Stimulated activated CD4-positive, alpha-beta T cell treated with anti-CD3 and anti-CD28 coated beads, Interleukin-2, amount 100 ng/mL, for 48 hours (primary cell): ENCODE results near the gene AKR1C3.
"Not testable (repeated sequence)": the region's sequence is repeated elsewhere in the genome, so short reads cannot be mapped to it uniquely, and the experiment has no call there.

ENCODE experiments used
- DNase-seq, 2 donors: peaks; one replicate each; pipeline ENCODE4 v3.0.0-alpha.2; 2020

Gene AKR1C3

DNA sequence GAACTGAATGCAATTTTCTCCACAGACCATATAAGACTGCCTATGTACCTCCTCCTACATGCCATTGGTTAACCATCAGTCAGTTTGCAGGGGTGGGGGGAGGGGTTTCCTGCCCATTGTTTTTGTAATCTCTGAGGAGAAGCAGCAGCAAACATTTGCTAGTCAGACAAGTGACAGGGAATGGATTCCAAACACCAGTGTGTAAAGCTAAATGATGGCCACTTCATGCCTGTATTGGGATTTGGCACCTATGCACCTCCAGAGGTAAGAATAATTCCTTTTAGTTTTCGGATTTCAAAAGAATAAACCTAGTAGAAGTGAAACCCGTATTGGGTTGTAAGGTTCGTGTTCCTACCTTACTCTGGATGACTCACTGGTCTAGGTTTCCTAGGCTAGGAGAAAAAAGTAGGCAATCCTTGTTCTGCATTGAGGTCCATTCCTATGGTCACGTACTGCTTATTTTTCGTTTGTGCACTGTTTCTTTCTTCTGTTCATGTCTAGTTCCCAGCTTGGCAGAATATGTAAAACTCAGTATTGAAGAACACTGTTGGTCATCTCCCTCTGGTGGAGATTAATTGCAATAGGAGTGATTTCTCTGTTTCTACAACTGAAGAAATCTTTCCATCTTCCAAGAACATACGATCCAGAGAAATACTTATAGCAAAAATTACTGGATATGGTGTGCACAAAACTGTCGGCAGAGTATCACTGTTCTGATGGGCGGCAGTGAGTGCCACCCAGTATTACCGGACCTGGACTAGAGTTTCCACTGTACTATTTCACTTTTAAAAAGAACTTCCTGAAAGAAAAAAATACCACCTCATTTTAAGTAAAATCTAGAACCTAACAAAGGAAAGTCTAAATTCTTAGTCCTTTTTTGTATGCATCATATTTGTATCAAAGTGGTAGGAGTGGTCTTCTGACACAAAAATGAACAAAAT, at the start of gene AKR1C3:
Gene AKR1C3 (plus strand): TSS at position 150 of the 941 bp plus-strand sequence. CDS start 31 bp downstream, at position 181.
- no peak for DNase-seq

DNA sequence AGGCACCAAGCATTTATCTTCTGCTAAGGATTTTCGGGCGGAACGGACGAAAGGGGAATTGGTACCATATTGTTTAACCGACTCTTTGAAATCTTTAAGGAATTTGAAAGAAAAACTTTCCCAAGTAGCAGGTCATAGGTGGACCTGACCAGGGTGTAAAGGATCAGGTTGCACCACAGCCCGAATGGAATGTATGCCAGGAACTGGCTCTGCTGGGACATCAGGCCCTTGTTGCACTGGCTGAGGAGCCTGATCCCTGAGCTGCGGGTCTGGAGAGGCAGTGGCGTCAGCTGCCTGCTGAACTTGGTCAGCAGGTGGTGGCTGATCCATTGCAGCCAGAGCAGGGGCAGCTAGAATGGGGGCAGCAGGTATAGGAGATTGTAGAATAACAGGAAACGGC, 49.1 kb upstream of the AKR1C3 start:
- no peak for DNase-seq

DNA sequence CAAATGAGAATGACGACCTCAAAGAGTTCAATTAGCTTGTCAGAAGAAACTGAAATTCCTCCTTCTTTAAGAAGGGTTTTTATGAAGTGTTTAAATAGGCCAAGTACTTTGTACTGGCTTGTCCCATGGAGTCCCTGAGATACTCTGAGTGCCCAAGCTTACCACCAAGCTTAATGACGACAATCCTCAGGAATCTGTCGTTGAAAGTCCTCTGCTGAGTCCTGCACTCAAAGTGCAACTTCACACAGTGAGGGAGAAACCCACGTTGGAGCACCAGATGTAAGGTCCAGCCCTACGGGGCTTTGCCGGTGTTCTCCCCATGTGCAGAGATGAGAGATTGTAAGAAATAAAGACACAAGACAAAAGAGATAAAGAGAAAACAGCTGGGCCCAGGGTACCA, 47.8 kb upstream of the AKR1C3 start:
- no peak for DNase-seq

DNA sequence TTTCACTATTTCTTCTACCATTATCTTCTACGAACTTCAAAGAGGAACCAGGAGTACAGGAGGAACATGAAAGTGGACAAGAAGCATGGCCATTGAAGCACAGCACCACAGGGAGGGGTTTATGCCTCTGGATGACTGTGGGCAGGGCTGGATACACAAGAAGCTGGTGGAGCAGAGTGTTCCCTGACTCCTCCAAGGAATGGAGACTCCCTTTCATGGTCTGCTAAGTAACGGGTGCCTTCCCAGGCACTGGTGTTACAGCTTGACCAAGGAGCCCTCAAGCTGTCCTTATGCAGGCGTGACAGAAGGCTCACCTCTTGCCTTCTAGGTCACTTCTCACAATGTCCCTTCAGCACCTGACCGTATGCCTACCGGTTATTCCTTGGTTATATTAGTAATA, 47.2 kb upstream of the AKR1C3 start:
- not testable (repeated sequence) for DNase-seq

DNA sequence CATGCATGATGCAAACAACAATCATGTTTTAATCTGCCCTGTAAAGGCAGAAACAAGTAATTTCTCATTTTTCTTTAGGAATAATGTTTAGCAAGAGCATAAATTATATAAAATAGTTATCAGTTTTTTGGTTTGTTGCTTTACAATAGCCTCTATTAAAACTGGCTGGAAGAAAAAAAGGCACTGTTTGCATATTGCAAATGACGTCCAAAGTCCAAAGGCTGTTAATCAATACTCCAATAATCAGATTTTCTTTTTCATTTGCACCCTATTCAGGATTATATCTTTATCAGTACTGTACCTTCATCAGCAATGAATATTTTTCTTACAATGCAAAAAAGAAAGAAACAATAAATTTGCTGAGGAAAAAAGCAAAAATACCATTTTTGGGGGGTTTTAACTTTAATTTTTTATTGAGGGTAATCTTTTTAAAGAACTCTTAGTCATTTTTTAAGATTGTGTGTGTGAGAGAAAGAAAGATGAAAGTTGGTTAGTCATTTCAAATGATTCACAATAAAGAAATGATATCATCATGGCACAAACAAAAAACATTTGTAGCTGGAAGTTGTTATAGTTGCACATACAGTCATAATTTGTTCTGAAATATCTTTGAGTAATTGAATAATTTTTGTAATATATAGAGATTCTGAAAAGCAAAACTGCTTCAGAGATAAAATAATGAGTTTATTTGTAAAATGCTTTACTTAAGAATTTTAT, 46.1 kb upstream of the AKR1C3 start:
- no peak for DNase-seq

DNA sequence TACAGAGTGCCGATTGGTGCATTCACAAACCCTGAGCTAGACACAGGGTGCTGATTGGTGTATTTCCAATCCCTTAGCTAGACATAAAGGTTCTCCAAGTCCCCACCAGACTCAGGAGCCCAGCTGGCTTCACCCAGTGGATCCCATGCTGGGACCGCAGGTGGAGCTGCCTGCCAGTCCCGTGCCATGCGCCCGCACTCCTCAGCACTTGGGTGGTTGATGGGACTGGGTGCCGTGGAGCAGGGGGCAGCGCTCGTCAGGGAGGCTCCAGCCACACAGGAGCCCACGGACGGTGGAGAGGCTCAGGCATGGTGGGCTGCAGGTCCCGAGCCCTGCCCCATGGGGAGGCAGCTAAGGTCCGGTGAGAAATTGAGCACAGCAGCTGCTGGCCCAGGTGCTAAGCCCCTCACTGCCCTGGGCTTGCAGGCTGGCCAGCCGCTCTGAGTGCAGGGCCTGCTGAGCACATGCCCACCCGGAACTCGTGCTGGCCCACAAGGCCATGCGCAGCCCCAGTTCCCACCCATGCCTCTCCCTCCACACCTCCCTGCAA, 41.2 kb upstream of the AKR1C3 start:
- DNase-seq = not testable (repeated sequence)

DNA sequence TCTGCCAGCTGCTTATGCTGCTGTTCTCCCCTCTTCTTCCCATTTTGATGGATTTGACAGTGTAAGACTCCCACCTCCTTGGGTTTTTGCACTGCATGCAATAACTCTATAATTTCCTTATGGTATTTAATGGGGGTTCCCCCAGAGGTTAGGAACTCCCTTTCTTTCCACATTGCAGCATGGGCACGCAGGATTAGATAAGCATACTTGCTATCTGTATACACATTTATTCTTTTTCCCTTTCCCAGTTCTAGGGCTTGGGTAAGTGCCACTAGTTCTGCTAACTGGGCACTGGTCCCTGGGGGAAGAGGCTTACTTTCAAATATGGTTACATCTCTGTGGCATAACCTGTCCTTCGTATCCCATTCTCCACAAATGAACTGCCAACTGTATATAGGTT, 39.4 kb upstream of the AKR1C3 start:
- DNase-seq = not testable (repeated sequence)

DNA sequence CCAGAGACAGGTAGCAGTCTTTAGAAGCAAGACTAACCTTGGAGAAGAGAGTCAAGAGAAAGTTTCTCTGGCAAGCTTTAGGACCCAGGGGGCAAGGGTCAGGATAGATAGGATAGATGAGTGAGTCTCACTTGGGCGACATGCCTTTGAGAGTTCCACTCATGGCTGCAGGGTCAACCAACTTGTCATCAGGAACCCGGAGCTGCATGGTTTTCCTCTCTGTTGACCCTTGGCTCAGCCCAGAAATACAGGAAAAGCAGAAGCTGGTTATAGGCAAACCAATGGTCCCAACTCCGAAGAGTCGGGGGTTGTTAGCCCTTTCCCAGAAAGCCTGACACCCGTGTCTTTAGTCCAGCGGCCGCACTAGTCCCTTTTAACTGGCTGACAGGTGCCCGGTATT, 34.9 kb upstream of the AKR1C3 start:
- not testable (repeated sequence) for DNase-seq

DNA sequence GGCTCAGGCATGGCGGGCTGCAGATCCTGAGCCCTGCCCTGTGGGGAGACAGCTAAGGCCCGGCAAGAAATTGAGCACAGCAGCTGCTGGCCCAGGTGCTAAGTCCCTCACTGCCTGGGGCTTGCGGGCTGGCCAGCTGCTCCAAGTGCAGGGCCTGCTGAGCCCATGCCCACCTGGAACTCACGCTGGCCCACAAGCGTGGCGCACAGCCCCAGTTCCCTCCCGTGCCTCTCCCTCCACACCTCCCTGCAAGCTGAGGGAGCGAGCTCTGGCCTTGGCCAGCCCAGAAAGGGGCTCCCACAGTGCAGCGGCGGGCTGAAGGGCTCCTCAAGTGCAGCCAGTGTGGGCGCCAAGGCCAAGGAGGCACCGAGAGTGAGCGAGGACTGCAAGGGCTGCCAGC, 33.4 kb upstream of the AKR1C3 start:
- not testable (repeated sequence) for DNase-seq

DNA sequence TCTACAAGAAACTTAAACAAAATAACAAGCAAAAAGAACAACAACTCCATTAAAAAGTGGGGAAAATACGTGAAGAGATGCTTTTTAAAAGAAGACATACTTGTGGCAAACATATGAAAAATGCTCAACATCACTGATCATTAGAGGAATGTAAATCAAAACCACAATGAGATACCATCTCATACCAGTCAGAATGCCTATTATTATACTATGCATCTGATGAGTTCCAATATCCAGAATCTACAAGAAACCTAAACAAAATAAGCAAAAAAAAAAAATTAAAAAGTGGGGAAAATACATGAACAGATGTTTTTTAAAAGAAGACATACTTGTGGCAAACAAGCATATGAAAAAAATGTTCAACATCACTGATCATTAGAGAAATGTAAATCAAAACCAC, 29.6 kb upstream of the AKR1C3 start:
- no peak for DNase-seq

DNA sequence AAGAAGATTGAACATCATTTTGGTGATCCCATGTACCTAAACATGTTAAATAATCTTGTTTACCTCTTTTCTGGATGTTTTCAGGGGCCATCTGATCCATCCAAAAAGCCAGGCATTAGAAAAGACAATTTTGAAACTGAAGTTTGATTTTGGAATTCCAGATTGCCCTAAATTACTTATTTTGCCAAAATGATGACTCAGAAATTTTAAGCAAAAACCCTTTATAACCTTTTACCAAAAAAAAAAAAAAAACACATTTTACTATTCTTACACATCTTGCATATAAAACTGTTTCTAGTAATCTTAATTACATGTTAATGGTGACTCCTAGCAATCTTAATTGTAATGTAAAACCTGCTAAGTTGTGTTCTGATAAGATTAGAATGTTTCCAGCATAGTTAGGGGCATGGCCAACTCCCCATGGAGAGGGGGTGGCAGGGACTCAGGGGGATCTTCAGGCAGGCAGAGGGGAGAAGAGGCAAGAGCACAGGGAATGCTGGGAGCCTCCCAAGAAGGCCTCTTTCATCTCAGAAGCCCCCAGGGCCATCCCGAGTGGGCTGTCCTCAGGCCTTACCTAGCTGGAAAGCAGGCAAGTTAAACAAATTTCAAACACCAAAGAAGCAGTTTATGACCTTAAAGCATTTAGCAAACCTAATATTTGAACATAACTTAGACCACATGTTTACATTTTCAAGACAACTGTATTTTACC, 25.8 kb upstream of the AKR1C3 start:
- no peak for DNase-seq

DNA sequence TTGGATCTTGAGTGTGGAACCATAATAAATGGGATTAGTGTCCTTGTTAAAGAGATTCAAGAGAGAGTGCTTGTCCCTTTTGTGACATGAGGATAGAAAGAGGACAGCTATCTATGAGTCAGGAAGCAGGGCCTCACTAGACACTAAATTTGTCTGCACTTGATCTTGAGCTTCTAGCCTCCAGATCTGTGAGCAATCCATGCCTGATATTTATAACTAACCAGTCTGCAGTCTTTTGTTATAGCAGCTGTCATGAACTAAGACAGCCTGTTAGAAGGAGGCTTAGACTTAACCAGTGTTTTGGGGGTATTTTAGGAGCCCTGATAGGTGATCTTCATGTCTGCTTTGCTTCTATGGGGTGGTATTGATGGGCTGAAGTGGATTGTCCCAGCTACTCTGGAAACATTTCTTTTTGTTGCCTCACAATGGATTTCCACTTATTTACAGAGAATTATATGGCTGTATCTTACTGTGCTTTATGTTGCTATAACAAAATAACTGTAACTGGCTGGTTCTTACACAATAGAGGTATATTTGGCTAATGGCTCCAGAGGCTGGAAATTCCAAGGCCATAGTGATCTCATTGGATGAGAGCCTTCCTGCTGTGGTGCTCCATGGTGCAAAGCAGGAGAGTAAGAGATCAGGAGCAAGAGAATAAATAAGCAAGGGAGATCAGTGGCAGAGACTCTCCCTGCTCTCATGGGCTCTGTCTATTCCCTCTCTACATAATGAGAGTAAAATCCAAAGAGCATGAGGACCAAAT, 23.4 kb upstream of the AKR1C3 start:
- DNase-seq = no peak

DNA sequence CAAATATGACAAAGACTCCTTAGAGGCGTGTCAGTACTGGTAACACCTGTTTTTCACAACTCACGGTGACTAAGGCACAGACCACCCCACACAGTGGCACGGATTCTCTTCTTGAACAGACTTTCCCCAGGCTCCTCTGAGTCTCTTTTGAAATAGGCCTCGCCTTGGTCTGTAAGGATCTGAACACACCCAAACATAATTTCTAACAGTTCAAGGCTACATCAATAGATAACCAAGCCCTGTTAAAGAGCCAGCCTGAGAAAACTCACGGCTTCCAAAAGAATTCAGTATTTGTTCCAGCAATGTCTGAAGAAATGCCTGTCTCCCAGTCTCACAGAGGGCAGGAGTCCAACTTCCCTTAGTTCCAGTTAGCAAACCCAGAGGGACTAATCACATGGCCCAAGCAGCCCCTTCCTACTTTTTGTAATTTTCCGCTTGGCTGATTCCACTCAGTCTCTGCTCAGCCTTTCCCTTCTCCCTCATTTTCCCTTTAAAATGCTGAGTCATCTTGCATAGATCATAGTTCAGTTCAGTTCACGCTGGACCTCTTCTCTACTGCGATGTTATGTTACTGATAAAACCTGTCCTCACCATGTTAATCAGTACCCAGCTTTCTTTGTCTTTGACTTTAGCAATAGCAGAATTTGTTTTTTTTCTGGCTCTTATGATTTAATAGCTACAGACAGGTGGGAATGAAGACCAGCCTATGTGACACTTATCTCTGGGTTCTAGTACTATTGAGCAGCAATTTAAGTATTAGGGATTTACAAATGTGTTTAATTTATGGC, 22.6 kb upstream of the AKR1C3 start:
- DNase-seq = no peak

DNA sequence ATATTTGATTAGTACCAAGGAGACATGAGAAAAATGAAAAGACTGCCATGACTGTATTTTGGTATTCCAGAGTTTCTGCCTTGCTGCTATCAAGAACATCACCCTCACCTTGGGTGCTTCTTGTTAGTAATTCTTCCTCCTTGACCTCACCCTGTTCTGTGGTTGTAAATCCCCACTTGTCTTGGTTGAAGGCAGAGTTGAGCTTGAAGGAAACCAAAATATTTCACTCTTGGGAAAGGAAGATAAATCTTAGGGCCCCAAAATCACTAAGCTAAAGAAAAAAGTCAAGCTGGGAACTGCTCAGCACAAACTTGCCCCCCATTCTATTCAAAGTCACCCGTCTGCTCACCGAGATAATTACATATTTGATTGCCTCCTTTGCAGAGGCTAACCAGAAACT, 20.6 kb upstream of the AKR1C3 start:
- DNase-seq = no peak

DNA sequence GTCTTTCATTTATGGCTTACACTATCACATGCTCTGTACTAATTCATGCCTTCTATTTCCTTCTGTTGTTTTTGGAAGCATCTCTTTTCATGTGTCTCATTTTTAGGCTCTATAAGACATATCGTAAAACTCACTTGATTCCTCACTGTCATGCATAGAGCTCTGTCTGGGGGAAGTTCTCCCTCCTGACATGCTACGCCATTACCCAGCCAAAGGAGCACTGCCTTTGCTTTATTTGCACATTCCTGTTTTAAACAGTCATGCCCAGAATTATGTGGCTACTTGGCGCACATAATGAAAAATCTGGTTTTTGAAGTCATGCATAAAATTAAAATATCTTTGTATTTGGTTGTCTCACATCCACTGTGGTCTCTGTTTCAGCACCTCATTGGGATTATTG, 17.6 kb upstream of the AKR1C3 start:
- DNase-seq = no peak

DNA sequence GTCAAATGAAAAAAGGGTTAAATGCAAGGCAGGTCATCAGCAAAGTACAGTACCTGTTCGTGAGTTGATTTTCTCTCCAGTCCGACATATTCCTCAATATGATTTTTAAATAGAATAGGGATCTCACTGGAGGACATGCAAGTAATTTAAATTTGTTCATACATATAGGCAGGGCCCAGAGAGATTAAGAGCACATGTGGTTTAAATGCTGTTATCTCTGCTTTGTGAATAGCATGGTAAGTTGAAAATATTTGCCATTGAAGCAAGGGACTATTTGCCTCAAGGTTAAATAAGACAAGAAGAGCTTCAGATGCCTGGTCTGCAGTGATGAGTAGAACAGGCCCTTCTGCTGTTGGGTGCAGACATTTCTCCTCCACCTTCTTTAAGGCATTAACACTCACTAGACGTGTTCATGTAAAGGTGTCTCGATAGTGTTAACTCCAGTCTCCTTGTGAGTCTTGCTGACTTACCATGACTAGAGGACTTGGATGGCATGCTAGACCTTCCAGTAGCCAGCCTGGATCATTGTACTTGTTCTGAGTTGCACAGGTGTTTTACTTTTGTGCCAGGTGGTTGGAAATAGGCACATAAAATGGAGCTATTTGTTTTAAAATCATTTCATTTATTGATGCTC, 15.6 kb upstream of the AKR1C3 start:
- DNase-seq = no peak

DNA sequence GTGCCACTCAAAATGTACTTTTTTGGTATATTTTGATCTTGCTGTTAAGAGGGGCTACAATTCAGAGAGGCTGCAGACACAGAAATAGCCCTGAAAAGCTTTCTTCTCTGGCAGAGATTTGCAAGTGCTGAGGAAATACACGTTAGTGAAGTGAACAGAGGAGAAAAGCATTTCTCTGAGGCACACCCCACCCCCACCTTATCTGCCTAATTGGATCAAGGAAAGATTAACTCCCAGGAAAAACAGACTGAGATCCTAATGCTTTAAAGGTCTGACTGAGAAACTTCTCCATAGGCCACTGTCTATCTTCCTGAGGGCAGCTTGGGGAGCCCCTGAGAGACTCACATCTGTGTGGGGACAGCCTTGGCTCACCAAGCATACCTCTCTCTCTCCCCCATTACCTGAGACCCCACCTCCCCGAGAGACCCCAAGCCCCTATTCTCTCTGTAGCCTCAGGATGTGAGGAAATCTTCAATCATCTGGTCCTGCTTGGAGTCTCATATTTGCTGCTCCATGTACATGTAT, 14.8 kb upstream of the AKR1C3 start:
- DNase-seq = no peak

DNA sequence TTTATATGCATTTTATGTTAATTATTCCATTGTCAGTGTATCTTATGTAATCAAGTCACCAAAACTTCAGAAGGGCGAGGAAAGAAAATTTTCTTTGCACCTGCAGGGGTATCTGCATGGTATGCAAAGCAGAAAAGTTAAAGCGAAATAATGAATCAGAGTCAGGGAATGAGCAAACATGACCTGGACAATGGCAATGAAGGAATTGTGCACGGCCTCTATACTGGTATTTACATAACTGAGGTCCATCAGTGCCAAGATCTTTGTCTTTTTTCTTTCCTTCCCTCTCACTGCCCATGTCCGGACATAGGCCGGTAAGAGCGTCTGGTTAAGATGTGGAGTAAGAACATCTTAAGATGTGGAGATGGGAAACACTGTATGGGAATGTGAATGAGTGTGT, 14.4 kb upstream of the AKR1C3 start:
- DNase-seq = no peak

DNA sequence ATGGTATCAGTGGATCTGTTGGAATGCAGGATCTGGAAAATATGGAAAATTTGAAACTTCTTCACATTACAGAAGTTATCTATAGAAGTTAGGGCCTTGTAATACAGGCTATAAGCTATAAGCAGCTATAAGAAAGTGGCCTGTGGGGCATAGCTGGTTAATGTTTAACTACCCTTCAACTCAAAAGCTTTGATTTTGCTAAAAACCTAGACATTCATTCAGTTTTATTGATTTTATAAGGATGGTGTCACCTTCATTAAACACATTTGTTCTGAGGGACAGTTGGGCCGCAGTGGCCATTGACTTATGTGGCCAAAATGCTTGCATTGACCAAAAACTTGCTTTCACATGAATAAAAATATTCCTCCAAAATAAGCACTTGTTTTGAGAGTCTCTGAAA, 13.1 kb upstream of the AKR1C3 start:
- no peak for DNase-seq

DNA sequence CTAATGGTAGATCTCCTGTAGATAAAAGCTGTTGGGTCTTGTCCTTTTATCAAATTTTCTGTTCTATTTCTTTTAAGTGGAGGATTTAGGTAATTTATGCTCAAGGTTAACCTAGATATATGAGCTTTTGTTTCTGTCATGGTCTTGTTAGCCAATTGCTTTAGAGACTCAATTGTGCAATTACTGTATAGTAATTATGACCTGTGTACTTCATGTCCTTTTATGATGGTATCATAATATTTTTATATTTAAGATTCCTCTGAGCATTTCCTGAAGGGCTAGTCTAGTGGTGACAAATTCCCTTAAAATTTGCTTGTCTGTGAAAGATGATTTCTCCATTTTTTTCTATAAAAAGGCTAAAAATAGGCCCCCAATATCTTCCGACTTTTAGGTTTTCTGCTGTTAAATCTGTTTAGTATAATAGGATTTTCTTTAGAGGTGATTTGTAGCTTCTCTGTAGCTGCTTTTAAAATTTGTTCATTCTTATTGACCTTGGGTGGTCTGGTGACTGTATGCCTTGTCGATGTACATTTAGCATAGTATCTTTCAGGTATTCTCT, 5.4 kb upstream of the AKR1C3 start:
- DNase-seq = no peak
